ENCODE measurements around the gene TCF19. TPM values are rescaled to one million over a fixed set of nuclear protein-coding genes. Genes with fewer than 3 reads are reported as not detected.
"Not testable (repeated sequence)": the region's sequence is repeated elsewhere in the genome, so short reads cannot be mapped to it uniquely, and the experiment has no call there.

The TCF19 gene
- total RNA-seq, 2 donors from 2014 or later: 7.6 to 10.0 TPM

DNA sequence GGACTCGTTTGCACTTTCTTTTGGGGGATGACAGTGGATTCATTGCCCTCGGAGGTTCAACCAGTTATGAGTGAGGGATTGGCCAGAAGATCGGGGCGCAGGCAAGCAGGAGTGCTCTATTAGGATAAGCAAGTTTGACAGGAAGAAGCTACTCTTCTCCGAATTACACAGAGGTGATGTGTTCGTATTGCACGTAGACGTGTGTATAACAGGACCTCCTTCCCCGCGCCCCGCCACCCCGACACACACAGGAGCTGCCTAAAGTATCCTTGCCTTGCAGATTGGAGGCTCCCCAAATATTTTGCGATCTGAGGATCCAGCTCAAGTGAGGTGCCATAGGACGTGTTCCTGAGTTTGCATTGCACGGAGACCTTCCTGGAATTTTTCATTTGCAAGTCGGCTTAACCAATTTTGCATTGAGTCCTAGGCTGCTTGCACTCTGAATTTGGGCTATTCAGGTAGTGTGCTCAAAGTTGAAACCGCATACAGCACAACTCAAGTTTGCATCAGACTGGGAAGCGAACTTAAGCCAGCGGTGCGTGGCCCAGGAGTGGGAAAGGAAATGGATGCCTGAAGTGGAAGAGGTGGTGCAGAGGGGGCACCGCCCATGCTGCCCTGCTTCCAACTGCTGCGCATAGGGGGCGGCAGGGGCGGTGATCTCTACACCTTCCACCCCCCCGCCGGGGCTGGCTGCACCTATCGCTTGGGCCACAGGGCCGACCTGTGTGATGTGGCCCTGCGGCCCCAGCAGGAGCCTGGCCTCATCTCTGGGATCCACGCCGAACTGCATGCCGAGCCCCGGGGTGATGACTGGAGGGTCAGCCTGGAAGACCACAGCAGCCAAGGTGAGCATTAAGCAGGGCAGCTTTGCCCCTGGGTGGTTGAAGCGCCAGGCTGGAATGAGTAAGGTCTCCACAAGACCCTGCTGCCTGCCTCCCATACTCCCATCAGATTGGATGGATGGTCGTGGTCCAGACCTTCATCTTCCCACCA lies 770 bp downstream of the TCF19 start:
- Histone ChIP-seq H3K4me1 (replicated peaks) (peaks cover 5% of the 10 kb centered on the region), H3K36me3 (no peaks in the 10 kb centered on the region), H3K9me3 (no peaks in the 10 kb centered on the region), H3K27ac (peak overlapping the region; percentile 45 to 49), H3K4me3 (peak overlapping the region; percentile 57 to 58), H3K27me3 (replicated peaks; ENCODE audit: insufficient read depth) (no peaks in the 10 kb centered on the region)
- TF ChIP-seq, protein P1, sequence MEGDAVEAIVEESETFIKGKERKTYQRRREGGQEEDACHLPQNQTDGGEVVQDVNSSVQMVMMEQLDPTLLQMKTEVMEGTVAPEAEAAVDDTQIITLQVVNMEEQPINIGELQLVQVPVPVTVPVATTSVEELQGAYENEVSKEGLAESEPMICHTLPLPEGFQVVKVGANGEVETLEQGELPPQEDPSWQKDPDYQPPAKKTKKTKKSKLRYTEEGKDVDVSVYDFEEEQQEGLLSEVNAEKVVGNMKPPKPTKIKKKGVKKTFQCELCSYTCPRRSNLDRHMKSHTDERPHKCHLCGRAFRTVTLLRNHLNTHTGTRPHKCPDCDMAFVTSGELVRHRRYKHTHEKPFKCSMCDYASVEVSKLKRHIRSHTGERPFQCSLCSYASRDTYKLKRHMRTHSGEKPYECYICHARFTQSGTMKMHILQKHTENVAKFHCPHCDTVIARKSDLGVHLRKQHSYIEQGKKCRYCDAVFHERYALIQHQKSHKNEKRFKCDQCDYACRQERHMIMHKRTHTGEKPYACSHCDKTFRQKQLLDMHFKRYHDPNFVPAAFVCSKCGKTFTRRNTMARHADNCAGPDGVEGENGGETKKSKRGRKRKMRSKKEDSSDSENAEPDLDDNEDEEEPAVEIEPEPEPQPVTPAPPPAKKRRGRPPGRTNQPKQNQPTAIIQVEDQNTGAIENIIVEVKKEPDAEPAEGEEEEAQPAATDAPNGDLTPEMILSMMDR (IDR thresholded peaks at IDR 0.05): no peak
- TF ChIP-seq POLR2A (IDR thresholded peaks at IDR 0.05): no peak
- TF ChIP-seq POLR2AphosphoS5 (IDR thresholded peaks at IDR 0.05): no peak
- intact Hi-C loops (cut with DNase I): loop anchor here (5.0 kb wide), 1 partner anchor 38 kb away; no protein-coding TSS in a partner anchor
- WGBS: 12% methylated on average over 26 of the region's 35 CpGs
- no peak for DNase-seq (ENCODE audit: low spot score)

DNA sequence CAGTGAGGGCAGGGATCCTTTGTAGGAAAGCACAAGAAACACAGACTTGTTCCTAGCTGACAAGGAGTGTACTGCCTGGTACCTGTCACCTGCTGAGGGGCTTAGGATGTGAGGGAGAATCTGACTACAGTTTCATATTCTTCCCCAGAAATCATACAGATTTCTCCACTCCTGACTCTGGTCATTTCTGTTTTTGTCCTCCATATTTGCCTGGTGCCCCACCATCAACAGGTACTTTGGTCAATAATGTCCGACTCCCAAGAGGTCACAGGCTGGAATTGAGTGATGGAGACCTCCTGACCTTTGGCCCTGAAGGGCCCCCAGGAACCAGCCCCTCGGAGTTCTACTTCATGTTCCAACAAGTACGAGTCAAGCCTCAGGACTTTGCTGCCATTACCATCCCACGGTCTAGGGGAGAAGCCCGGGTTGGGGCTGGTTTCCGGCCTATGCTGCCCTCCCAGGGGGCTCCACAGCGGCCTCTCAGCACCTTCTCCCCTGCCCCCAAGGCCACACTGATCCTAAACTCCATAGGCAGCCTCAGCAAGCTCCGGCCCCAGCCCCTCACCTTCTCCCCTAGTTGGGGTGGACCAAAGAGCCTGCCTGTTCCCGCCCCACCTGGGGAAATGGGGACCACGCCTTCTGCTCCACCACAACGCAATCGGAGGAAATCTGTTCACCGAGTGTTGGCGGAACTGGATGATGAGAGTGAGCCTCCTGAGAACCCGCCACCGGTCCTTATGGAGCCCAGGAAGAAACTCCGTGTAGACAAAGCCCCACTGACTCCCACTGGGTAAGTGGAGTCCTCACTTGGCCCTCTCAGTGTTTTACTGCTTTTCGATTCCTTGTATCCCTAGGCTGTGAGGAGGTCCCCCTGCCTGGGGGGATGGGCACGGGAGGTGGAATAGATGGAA lies 3.1 kb downstream of the TCF19 start:
- no peaks in the 10 kb centered on the region for H3K9me3 ChIP-seq
- H3K4me3 ChIP-seq: no peak overlapping the region
- intact Hi-C loops (cut with DNase I): no loop called here
- no peaks in the 10 kb centered on the region for H3K36me3 ChIP-seq
- H3K27me3 ChIP-seq (replicated peaks; ENCODE audit: insufficient read depth): no peaks in the 10 kb centered on the region
- peaks cover 5% of the 10 kb centered on the region for H3K4me1 ChIP-seq (replicated peaks)
- WGBS: 91% methylated on average over 19 of the region's 19 CpGs
- DNase-seq (ENCODE audit: low spot score): no peak
- H3K27ac ChIP-seq: no peak overlapping the region
- TF ChIP-seq POLR2A (IDR thresholded peaks at IDR 0.05) (no peak), POLR2AphosphoS5 (IDR thresholded peaks at IDR 0.05) (no peak)
- TF ChIP-seq, protein P1 (IDR thresholded peaks at IDR 0.05): no peak

DNA sequence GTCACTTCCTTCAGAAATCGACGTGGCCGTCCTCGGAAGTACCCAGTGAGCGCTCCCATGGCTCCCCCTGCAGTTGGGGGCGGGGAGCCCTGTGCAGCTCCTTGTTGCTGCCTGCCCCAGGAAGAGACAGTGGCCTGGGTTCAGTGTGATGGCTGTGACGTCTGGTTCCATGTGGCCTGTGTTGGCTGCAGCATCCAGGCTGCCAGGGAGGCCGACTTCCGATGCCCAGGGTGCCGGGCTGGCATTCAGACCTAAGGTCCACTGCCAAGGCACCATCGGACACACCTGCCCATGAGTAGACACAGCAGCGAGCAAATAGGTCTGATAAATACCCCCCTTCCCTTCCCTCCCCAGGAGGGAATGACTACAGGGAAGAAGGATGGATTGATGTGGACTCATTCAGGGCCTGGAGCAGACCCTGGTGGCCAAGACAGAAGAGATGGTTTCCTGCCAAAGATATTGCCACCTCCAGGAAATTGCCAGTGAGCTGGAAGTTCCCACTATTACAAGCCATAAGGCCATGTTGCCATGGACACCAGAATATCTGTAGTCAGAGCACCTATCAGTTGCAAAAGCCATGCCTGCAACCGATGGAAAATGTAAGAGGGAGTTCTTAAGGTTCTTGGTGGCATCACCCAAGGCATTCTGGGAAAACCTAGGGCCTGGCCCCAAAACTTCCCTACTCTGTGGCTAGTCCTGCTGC lies 4.2 kb downstream of the TCF19 start:
- peaks cover 5% of the 10 kb centered on the region for H3K4me1 ChIP-seq (replicated peaks)
- H3K36me3 ChIP-seq: no peaks in the 10 kb centered on the region
- WGBS: 90% methylated on average over 12 of the region's 13 CpGs
- no peaks in the 10 kb centered on the region for H3K27me3 ChIP-seq (replicated peaks; ENCODE audit: insufficient read depth)
- no peak overlapping the region for H3K27ac ChIP-seq
- no peak for TF ChIP-seq POLR2A (IDR thresholded peaks at IDR 0.05)
- no peak for TF ChIP-seq POLR2AphosphoS5 (IDR thresholded peaks at IDR 0.05)
- intact Hi-C loops (cut with DNase I): no loop called here
- no peaks in the 10 kb centered on the region for H3K9me3 ChIP-seq
- H3K4me3 ChIP-seq: no peak overlapping the region
- DNase-seq (ENCODE audit: low spot score): no peak

DNA sequence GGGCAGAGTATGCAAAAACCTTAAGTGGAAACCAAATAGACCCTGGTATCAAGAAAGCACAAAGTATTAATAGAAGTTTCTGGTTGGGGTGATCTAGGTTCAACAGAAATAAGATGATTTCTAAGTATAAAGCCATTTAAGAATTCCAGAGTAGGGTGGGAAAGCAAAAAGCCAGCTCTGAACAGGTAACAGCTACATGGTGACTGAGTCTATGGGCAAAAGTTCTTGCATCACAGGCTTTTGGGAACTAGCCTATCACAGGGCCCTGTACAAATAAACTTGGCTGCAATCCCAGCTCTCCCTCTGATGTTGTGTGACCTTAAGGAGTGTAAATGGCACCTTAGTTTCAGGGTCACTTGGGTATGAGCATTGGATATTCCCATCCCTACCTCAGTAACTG lies 5.5 kb downstream of the TCF19 start:
- no peak overlapping the region for H3K4me3 ChIP-seq
- no peak overlapping the region for H3K27ac ChIP-seq
- H3K36me3 ChIP-seq: no peaks in the 10 kb centered on the region
- intact Hi-C loops (cut with DNase I): no loop called here
- no peak for DNase-seq (ENCODE audit: low spot score)
- TF ChIP-seq, protein P1 (IDR thresholded peaks at IDR 0.05): no peak
- no peak for TF ChIP-seq POLR2AphosphoS5 (IDR thresholded peaks at IDR 0.05)
- TF ChIP-seq POLR2A (IDR thresholded peaks at IDR 0.05): no peak
- peaks cover 4% of the 10 kb centered on the region for H3K4me1 ChIP-seq (replicated peaks)
- no peaks in the 10 kb centered on the region for H3K27me3 ChIP-seq (replicated peaks; ENCODE audit: insufficient read depth)
- no peaks in the 10 kb centered on the region for H3K9me3 ChIP-seq

DNA sequence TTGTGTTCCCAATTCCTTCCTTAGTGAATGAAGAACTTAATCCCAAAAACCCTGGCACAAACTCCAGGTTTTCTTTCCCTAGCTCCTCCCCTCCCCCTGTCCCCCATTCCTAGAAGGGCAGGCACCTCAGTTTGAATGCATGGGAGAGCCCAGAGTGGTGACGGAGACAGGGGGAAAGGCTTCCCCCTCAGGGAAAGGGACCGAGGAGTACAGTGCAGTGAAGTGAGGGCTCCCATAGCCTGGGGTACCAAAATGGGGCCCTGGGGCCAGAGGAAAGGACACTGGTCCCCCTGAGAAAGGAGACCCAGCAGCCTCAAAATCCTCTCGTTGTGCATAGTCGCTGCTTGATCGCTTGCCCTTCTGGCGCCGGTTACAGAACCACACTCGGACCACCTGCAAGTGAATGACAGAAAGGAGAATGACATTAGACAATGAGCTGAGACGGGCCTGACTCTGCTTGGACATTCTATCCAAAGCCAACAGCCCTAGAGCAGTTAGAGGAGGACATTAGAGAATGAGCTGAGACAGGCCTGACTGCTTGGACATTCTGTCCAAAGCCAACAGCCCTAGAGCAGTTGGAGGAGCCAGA lies 6.2 kb downstream of the TCF19 start:
- H3K36me3 ChIP-seq; H3K27ac ChIP-seq; H3K4me1 ChIP-seq (replicated peaks); H3K4me3 ChIP-seq; H3K27me3 ChIP-seq (replicated peaks; ENCODE audit: insufficient read depth); DNase-seq (ENCODE audit: low spot score); intact Hi-C loops (cut with DNase I); H3K9me3 ChIP-seq: not testable (repeated sequence)
- 97% methylated on average over 7 of the region's 9 CpGs for WGBS

DNA sequence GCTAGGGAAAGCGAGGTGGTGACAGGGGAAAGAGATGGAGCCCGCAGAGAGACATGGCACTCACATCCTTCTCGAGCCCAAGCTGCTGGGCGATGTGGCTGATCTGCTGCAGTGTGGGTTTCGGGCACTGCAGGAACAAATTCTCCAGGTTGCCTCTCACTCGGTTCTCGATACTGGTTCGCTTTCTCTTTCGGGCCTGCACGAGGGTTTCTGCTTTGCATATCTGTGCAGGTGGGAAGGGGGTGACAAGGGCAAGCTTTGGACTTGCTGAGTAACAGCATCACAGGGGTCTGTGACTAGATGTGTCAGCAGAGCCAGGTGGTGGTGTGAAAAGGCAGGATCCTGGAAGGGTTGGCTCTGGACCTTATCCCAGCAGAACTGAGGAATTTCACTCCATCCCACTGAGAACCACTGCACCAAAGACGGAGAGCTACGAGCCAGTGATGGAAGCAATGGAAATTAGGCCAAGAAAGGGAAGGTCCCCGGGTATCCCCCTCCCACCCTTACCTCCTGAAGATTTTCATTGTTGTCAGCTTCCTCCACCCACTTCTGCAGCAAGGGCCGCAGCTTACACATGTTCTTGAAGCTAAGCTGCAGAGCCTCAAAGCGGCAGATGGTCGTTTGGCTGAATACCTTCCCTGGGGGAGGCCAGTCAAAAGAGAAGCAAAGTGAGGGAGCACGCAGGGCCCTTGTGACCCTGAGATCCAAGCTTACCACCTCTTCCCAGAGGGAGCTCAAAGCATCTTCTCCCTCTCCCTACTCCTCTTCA lies 6.9 kb downstream of the TCF19 start:
- H3K27ac ChIP-seq; H3K36me3 ChIP-seq; DNase-seq (ENCODE audit: low spot score); intact Hi-C loops (cut with DNase I); H3K9me3 ChIP-seq; H3K27me3 ChIP-seq (replicated peaks; ENCODE audit: insufficient read depth); H3K4me1 ChIP-seq (replicated peaks); H3K4me3 ChIP-seq: not testable (repeated sequence)
- 85% methylated on average over 17 of the region's 17 CpGs for WGBS

Measured in prostate gland (tissue), 2 donors.